Cortex of kidney (tissue), 1 donor: ENCODE data around the gene SLX4.

Experiments
- DNase-seq: peaks from one replicate; lab custom pipeline; 2025; lab: John Stamatoyannopoulos, UW

The SLX4 gene

DNA sequence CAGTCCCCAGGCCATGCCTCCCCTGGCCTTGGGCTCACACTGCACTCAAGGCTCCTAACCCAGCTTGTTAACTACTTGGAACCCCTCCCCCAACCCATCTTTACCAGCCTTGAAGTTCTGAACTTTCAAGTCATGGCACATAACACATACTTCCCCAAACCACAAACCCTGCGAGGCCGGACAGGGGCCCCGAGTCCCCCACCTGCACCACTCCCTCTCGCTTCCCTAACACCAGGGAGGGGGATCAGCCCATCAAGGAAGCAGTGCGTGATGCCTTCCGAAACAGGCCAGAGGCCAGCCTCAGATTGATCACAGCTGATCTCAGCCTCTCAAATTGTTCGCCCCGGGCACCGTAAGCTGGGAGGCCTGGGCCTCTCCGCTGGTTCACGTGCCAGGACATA is 31.2 kb downstream of the SLX4 start:
- no peak for DNase-seq

DNA sequence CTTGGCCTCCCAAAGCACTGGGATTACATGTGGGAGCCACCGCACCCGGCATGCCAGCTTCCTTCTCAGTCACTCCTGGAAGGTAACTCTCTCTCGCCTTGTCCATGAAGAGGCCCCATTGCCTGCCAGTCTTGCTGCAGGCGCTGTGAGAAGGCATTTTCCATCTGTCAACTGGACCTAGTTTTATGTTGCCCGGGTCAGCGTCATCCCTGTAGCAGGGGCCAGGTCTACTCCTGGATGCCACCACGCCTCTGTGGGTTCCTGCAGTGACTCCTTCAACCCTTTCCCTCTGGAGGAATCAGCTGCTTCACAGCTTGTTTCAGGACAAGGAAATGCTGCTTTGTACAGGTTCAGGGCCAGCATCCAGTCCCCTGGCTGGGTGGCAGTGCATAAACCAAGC is 31.6 kb downstream of the SLX4 start:
- no peak for DNase-seq

DNA sequence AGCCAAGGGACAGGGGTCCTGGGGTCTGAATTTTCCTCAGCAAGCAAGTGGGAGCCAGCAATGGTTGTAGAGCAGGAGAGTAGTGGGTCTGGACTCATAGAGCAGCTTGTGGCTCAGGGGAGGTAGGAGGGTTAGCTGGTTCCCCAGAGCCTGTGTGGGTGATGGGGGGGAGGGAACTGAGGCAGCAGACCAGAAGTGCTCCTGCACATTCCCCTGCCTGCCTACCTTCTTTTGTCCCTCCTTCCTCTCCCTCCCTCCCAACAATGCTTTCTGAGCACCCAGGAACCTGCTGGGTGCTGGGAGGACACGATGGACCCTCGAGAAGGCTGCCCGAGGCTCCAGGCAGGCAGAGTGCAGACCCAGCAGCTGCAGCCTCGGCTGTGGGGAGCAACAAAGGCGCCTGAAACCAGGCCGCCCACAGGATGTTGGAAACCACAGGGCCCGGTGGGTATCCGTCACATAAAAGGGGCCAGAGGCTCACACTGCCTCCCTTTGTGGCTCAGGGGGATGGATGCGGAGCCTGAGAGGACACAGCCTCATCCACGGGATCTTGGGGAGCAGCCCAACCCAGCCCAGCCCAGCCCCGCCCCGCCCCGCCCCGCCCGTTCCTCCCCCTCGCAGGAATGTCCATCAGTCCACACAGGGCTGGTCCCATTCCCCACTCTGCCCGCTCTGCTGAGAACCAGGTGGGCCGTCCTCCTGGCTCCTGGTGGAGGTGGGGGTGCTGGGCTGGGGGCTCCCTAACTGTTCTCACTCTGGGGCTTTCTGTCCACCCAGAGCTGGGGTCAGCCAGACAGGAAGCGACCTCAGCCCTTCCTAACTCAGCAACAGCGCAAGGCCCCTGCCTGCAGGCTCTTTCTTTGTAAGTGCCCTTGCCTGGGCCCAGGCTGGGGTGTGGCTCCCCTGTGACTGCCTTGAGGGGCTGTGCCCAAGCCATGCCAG is 32.5 kb downstream of the SLX4 start:
- no peak for DNase-seq

DNA sequence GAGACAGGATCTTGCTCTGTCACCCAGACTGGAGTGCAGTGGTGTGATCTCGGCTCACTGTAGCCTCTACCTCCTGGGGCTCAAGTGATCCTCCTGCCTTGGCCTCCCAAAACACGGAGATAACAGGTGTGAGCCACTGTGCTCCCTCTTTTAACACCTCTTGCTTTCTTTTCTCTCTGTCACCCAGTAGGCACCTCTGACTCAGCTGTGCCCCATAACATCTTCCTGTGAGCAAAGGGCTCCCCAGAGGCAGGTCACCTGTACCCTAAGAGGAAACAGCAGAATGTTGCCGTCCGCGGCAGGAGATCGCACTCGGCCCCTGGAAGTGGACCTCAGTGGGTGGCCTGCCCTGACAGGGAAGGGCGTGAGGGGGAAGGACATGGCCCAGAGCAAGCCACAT is 33.3 kb downstream of the SLX4 start:
- no peak for DNase-seq

DNA sequence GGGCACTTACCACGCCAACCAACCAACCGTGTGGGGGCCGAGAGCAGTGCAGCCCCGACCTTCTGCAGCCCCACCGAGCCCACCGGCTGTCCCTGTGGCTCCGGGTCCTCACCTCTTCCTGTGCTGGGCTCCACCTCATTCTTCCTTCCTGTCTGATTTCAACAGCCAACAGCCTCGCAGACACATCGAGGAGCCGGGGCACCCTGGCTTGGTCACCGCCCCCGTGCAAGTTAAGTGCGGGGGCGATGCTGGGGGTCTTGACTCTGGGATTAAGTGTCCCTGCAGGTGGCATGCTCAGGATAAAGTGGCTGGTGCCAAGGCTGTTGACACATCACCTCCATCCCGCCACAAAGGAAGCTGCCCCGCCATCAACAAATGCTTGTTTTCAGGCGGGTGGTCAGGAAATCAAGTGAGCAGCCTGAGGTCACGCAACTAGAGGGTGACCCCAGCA is 34.1 kb downstream of the SLX4 start, which contains the start of gene NLRC3:
TSS of gene NLRC3 (minus strand) at position 102 of the 451 bp plus-strand sequence. CDS start 12,367 bp downstream, outside the sequence.
- DNase-seq = no peak

DNA sequence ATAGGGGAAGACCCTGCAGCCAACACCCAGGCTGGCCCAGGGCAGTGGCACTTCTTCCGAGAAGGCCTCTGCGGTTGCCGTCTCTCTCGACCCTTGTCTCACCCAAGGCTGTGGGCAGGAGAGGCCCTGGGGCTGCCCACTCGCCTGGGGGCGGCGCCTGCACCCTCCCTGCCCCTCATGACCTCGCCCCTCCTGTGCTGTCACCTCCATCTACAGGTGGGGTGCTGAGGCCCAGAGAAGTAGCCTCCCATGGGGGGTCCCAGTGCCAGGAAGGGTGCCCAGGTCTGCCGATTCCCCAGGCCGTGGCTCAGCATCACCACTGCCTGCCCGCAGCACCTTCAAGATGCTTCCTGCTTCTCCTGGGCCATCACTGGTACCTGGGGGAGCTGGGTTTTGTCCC is 35.2 kb downstream of the SLX4 start:
- DNase-seq = no peak

DNA sequence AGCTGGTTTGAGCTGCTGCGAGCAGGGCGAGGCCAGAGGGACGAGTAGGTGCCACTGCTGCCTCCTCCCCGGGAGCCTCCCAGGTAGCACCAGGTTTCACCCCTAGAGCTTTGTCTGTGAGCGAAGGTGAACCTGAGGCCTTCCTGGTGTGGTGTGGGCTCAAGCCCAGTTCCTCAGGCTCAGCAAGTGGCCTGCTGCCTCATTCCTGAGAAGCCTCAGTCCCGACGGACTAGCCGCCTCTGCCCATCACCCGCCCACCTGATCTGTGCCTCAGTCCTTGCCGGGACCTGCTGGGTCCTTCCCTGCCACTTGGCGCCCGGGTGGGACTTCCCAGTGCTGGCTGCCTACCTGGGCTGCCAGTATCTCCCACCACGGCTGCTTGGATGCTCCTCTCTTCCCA is 35.9 kb downstream of the SLX4 start:
- DNase-seq = no peak

DNA sequence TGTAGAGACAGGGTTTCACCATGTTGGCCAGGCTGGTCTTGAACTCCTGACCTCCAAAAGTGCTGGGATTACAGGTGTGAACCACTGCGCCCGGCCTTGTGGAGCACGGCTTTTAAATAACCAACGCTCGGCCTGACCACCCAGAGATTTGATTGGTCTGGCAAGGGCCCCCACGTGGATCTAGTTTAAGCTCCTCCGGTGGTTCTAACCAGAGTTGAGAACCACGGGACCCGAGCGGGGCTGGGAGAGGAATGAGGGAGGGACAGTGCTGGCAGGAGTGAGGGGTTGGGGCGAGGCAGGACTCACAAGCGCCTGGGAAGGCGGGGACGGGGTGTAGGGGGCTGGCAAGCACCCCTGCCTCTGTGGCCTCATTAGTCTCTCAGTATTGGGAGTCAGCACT is 37.2 kb downstream of the SLX4 start:
- no peak for DNase-seq

DNA sequence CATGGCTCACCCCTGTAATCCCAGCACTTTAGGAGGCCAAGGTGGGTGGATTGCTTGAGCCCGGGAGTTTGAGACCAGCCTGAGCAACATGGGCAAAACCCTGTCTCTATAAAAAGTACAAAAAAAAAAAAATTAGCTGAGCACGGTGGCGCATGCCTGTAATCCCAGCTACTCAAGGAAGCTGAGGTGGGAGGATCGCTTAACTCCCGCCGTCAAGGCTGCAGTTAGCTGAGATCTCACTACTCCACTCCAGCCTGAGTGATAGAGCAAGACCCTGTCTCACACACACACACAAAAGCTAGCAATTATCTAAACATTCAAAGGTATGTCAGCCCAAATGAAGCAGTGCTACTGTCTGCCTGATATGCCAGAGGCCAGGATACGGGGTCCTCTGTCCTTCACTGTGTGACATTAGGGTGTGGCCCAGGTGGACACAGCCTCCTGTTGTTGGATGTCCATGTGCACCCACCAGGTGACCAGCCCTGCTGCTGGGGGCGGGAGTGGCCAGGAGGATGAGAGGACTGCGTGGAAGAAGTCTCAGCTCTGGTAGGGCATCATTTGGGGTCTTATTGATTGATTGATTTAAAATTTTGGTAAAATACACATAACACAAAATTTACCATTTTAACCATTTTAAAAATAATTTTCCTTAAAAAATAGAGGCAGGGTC is 38.1 kb downstream of the SLX4 start:
- DNase-seq = no peak

DNA sequence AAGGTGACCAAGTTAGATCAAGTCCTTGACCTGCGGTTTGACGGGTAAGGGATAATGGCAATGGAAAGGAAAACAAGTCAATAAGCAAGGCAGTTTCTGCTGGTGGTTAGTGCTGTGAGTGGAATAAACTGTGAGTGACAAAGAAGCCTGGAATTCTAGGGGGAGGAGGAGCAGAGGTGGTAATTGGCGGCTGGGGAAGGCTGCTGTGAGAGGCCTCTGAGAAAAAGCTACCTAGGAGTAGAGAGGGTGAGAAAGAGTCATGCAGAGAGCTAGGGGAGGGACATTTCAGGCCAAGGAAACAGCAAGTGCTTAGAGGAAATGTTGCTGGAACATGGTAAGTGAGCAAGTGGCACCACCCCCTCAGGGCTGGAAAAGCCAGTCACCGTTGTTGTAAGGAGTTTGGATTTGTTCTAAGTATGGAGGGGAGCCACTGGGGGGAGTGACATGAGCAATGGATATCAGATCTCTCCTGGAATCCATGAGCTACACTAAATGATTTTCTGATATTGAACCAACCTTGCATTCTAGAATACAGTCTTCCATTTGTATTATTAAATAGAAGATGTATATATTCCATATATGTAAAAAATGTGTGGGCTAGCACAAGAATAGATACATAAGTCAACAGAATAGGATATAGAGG is 40.9 kb downstream of the SLX4 start:
- no peak for DNase-seq

DNA sequence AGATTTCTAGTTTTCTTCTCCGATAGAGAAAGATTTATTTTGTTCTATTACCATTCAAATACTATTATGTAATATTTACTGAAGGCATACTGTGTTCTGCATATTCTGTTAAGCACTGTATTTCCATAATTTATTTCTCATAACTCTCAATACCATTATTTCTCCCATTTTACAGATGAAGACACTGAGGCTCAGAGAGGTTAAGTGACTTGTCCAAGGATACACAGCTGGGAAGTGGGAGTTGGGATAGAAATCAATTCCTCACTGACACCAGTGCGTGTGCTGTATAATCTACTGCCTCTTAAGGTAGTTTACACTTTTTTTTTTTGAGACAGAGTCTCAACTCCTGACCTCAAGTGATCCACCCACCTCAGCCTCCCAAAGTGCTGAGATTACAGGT is 41.6 kb downstream of the SLX4 start:
- no peak for DNase-seq

DNA sequence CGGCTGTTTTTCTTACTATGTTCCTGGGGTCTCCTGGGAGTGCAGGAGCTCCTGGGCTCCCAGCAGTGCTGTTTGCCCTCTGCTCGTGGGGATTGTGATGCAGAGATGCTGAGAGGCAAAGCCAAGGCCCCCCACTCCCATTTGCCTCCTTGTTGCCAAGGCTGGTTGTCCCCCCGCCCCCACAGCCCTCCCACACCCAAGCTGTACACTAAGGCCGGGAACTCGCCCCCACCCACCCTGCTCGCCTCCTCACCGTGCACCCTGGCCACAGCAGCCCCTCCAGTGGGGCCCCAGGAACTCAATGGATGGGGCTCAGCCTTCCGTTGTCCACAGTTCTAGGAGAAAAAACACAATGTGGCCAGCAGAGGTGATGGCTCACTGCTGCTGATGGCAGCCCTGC is 44.4 kb downstream of the SLX4 start:
- no peak for DNase-seq

DNA sequence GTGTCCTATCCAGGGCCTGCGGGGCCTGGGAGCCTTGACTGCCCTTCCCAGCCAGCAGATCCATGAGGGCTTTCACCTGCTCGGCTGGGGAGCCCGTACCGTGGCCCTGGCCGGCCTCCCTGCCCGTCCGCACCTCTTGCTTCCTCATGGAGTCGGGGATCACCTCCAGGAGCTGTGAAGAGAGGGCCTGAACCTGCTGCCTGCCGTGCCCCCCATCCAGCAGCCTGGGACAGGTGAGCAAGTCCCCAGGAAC is 46.6 kb downstream of the SLX4 start:
- DNase-seq = no peak

DNA sequence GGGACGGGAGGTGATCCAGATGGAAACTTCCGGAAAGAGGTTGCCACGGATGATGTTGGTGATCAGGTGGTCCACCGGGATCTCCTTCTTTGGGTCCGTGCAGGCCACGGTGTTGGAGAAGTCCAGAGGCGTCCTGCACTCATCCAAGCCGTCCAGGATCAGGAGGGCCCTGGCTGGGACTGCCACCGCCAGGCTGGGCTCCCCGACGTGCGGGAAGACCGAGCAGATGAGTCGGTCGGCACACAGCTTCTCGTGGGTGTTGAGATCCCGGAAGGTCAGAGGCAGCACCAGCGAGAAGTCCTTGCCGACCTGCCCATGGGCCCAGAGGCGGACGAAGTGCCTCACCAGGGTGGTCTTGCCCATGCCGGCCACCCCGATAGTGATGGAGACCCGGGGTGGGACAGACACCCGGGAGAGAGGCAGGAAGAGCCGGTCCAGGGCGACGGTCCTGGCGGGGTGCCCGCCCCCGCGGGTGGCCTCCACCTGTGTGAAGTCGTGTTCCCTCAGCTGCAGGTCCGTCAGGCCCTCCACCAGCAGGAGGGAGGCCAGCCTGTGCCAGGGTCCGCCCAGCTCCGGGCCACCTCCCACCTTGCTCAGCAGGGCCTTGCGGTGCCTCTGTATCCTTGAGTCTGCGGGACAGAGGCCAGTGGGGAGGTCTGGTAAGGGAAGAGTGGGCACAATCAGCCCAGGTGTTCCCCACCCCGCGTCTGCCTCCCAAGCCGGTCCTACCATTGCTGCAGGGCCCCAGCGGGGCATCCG is 47.1 kb downstream of the SLX4 start:
- DNase-seq = no peak

DNA sequence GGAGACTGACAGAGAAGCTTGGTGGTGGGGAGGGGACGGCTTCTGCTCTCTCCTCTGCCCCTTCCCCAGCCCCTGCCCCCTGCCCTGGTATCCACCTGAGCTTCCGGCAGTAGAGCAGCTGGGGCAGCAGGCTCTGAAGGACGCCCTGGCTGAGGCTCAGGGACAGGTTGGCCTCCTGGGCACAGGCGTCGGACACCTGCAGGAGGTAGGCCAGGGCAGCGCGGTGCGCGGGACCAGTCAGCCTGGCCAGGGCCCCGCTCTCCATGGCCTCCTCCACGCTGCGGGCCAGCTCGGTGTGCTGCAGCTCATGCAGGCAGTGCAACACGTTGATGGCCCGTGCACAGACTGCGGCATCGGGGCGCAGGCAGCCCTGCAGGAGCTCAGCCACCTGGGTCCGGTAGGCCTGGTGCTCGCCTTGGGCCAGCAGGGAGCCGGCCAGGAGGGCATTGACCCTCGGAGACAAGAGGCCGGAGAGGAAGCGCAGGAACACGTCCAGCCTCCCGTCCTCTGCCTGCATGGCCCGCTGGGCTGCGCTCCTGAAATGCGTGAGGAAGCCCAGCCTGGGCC is 48.4 kb downstream of the SLX4 start:
- no peak for DNase-seq

DNA sequence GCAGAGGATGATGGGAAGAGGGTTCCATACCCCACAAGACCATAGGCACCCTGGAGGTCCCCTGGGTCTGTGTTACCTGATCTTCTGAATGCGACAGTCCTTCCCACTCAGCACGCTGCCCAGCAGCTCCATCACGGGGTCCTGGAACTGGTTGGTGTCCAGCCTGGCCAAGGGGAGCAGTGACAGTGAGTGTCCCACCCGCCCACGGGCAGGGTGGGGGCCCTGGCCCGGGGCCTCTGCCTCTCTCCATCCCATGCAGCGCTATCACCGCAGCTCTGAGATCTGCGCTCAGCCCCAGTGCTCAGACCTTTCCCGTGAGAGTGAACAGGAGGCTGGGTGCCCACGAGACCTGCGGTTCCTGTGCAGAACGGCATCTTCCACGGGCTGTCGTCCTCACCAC is 49.8 kb downstream of the SLX4 start:
- no peak for DNase-seq

DNA sequence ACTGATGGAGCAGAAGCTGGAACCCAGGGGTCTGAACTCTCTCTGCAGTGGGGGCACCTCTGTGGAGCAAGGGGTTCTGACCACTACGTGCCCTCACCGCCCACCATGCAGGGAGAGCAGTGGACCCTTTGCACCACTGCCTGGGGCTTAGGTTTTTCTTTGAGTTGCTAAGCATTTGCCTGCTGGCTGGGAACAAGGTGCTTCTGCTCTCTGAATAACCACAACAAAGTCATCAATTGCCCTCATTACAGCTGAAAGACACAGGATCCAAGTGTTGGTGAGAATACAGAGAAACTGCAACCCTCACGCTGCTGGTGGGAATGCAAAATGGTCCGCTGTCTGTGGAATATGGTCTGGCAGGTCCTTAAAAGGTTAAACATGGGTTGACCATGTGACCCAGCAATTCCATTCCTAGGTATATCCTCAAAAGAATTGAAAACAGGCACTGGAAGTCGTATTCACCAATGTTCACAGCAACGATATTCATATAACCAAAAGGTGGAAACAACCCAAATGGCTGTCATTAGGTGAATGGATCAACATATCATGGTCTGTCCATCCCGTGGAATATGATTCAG is 57.0 kb downstream of the SLX4 start:
- DNase-seq = no peak

DNA sequence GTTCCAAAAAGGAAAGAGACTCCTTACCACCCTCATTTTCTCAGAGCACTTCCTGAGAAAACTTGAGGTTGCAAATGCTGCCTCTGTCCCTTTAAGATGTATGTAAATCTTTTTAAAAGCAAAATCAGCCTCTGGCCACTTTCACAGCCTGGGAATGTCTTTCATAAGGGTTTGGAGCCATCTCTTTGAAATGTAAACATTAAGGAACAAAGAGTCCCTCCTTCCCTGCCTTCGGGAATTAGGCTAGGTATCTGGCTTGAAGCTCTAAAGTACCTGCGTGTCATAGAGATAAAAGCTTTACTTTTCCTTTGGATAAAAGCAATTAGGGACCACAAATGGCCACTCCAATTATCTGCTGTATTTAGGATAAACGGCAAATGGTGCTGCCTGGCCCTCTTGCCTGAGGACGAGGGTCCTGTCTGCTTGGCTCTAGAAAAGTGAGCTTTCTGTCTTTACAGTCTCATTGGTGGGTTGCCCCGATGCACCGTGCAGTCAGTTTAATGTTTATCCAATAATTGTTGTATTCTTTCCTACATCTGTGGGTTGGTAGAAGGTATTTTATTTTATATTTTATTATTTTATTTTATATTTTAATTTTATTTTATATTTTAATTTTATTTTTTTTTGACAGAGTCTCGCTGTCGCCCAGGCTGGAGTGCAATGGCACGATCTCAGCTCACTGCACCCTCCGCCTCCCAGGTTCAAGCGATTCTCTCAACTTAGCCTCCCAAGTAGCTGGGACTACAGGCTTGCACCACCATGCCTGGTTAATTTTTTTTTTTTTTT is 58.1 kb downstream of the SLX4 start:
- no peak for DNase-seq

DNA sequence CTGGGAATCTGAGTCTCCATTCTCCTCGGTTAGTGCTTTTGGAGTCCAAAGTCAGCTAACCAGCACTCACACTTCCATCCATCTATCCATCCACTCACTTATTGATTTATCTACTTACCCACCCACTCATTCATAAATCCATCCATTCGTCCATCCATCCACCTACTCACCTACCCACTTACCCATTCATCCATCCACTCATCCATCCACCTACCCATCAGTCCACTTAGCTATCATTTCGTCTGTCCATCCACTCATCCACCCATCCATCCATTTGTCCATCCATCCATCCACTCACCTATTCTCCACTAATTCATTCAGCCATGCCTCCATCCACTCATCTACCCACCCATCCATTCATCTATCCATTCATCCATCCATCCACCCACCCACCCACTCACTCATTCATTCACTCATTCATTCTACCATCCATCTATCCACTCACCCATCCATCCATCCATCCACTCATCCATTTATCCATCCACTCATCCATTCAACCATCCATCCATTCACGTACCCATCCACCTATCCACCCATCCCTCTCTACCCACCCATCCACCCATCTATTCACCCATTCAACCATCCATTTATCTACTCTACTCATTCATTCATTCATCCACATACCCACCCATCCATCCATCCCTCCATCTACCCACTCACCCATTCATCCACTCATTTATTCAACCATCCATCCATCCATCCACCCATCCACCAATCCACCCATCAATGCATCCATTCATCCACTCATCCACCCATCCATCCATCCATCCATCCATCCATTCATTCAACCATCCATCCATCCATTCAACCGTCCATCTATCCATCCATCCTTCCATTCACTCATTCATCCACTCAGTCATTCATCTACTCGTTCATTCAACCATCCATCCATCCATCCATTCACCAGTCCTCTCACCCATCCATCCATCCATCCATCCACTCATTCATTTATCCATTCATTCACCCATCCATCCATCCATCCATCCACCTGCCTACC is 60.3 kb downstream of the SLX4 start:
- no peak for DNase-seq

DNA sequence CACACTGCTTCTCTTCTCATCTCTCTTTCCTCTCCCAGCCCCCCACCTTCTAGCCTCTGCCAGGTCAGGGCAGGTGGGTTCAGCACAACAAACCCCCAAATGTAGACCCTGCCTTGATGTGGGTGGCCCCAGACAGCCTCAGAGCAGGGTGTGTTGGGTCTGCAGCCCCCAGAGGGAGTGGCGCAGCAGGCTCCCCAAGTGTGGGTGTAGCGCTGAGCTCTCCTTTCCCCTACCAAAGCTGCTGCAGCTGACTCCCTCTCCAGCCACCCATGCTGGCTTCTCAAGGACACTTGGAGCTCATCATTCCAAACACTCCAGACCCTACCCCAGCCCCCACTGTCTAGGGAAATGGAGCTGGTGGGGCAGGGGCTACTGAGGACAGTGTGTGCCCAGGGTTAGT is 61.5 kb downstream of the SLX4 start:
- DNase-seq = no peak
